SK-N-SH treated with all-trans-retinoic acid at 6 μM for 48 hours (cell line): ENCODE data around the gene VPS9D1.

ENCODE experiments used
- ATAC-seq: fragments of 200-7000 bp; cut with Tn5 transposase; 3 replicates; pipeline ENCODE4 v1.9.1; 2020; ENCODE audit warnings: mild to moderate bottlenecking, moderate library complexity
- ARNTL ChIP-seq: fragments of 450-650 bp; formaldehyde crosslinking; IDR thresholded peaks from 2 replicates; pipeline ENCODE4 v1.5.0; 2020; ENCODE audit warnings: low read depth, mild to moderate bottlenecking, moderate library complexity, borderline replicate concordance
- BACH2 ChIP-seq: fragments of 250-450 bp; sonication (Bioruptor Pico); IDR thresholded peaks from 2 replicates; pipeline ENCODE4 v1.9.0; 2021; ENCODE audit warnings: mild to moderate bottlenecking, borderline replicate concordance
- CREB5 ChIP-seq: fragments of 250-450 bp; sonication (Bioruptor Pico); IDR thresholded peaks from 2 replicates; pipeline ENCODE4 v1.5.1; 2020; ENCODE audit warnings: low read depth, mild to moderate bottlenecking, moderate library complexity
- CSDC2 ChIP-seq: fragments of 250-450 bp; sonication (Bioruptor Pico); IDR thresholded peaks from 2 replicates; pipeline ENCODE4 v1.5.0; 2020; ENCODE audit warnings: mild to moderate bottlenecking, moderate library complexity
- ESRRG ChIP-seq: fragments of 250-450 bp; sonication (Bioruptor Pico); IDR thresholded peaks from 2 replicates; pipeline ENCODE4 v1.6.1; 2021; ENCODE audit warnings: mild to moderate bottlenecking
- OSR1 ChIP-seq: fragments of 250-450 bp; sonication (Bioruptor Pico); IDR thresholded peaks from 2 replicates; pipeline ENCODE4 v1.8.0; 2022; ENCODE audit warnings: moderate library complexity, mild to moderate bottlenecking, inconsistent platforms
- POU6F1 ChIP-seq: fragments of 250-450 bp; sonication (Bioruptor Pico); IDR thresholded peaks from 2 replicates; pipeline ENCODE4 v1.8.0; 2021; ENCODE audit warnings: low read depth, mild to moderate bottlenecking, moderate library complexity, borderline replicate concordance
- PPARA ChIP-seq: fragments of 250-450 bp; sonication (Bioruptor Pico); IDR thresholded peaks from 2 replicates; pipeline ENCODE4 v1.5.0; 2020; ENCODE audit warnings: mild to moderate bottlenecking, borderline replicate concordance
- RARB ChIP-seq: fragments of 250-450 bp; sonication (Bioruptor Pico); IDR thresholded peaks from 2 replicates; pipeline ENCODE4 v1.8.0; 2021; ENCODE audit warnings: mild to moderate bottlenecking, moderate library complexity
- SNAI2 ChIP-seq: fragments of 250-450 bp; sonication (Bioruptor Pico); IDR thresholded peaks from 2 replicates; pipeline ENCODE4 v1.5.0; 2020; ENCODE audit warnings: mild to moderate bottlenecking, moderate library complexity
- TCF4 ChIP-seq: fragments of 250-450 bp; sonication (Bioruptor Pico); IDR thresholded peaks from 2 replicates; pipeline ENCODE4 v1.8.0; 2021; ENCODE audit warnings: mild to moderate bottlenecking, moderate library complexity, borderline replicate concordance
- TOX ChIP-seq: fragments of 250-450 bp; sonication (Bioruptor Pico); IDR thresholded peaks from 2 replicates; pipeline ENCODE4 v1.8.0; 2021; ENCODE audit warnings: mild to moderate bottlenecking, moderate library complexity, borderline replicate concordance
- ZC3H10 ChIP-seq: fragments of 250-450 bp; sonication (Bioruptor Pico); IDR thresholded peaks from 2 replicates; pipeline ENCODE4 v1.5.1; 2021; ENCODE audit warnings: mild to moderate bottlenecking, moderate library complexity
- ZFP3 ChIP-seq: fragments of 250-450 bp; sonication (Bioruptor Pico); IDR thresholded peaks from 2 replicates; pipeline ENCODE4 v1.5.0; 2020; ENCODE audit warnings: mild to moderate bottlenecking, moderate library complexity
- ZNF565 ChIP-seq: fragments of 450-650 bp; formaldehyde crosslinking; conservative IDR thresholded peaks from 2 replicates; pipeline ENCODE4 v1.5.0; 2020; ENCODE audit warnings: low read depth, mild to moderate bottlenecking, moderate library complexity
- ZNF70 ChIP-seq: fragments of 450-650 bp; formaldehyde crosslinking; IDR thresholded peaks from 2 replicates; pipeline ENCODE4 v1.5.0; 2020; ENCODE audit warnings: mild to moderate bottlenecking, moderate library complexity
- TF ChIP-seq, protein P1 (sequence below): fragments of 250-450 bp; sonication (Bioruptor Pico); IDR thresholded peaks from 2 replicates; pipeline ENCODE4 v1.8.0; 2020; ENCODE audit warnings: mild to moderate bottlenecking, moderate library complexity, borderline replicate concordance
- TF ChIP-seq, protein P2 (sequence below): fragments of 250-450 bp; sonication (Bioruptor Pico); IDR thresholded peaks from 2 replicates; pipeline ENCODE4 v1.5.0; 2020; ENCODE audit warnings: mild to moderate bottlenecking, moderate library complexity
- TF ChIP-seq, protein P3 (sequence below): fragments of 250-450 bp; sonication (Bioruptor Pico); IDR thresholded peaks from 2 replicates; pipeline ENCODE4 v1.5.1; 2021; ENCODE audit warnings: mild to moderate bottlenecking, moderate library complexity

Gene VPS9D1

GRCh38 chr16:89723279-89724250 lies 2.9 kb upstream of the VPS9D1 start:
- no peak for ATAC-seq
- TF ChIP-seq RARB (no peak), CSDC2 (CRISPR knock-in tag) (no peak), ZNF565 (CRISPR knock-in tag) (no peak), ZFP3 (CRISPR knock-in tag) (no peak), POU6F1 (CRISPR knock-in tag) (no peak), SNAI2 (CRISPR knock-in tag) (no peak), PPARA (CRISPR knock-in tag) (no peak), ZNF70 (CRISPR knock-in tag) (no peak), CREB5 (CRISPR knock-in tag) (no peak), TOX (CRISPR knock-in tag) (no peak), OSR1 (no peak)
- TF ChIP-seq, protein P1, sequence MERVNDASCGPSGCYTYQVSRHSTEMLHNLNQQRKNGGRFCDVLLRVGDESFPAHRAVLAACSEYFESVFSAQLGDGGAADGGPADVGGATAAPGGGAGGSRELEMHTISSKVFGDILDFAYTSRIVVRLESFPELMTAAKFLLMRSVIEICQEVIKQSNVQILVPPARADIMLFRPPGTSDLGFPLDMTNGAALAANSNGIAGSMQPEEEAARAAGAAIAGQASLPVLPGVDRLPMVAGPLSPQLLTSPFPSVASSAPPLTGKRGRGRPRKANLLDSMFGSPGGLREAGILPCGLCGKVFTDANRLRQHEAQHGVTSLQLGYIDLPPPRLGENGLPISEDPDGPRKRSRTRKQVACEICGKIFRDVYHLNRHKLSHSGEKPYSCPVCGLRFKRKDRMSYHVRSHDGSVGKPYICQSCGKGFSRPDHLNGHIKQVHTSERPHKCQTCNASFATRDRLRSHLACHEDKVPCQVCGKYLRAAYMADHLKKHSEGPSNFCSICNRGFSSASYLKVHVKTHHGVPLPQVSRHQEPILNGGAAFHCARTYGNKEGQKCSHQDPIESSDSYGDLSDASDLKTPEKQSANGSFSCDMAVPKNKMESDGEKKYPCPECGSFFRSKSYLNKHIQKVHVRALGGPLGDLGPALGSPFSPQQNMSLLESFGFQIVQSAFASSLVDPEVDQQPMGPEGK = no peak
- TF ChIP-seq, protein P2, sequence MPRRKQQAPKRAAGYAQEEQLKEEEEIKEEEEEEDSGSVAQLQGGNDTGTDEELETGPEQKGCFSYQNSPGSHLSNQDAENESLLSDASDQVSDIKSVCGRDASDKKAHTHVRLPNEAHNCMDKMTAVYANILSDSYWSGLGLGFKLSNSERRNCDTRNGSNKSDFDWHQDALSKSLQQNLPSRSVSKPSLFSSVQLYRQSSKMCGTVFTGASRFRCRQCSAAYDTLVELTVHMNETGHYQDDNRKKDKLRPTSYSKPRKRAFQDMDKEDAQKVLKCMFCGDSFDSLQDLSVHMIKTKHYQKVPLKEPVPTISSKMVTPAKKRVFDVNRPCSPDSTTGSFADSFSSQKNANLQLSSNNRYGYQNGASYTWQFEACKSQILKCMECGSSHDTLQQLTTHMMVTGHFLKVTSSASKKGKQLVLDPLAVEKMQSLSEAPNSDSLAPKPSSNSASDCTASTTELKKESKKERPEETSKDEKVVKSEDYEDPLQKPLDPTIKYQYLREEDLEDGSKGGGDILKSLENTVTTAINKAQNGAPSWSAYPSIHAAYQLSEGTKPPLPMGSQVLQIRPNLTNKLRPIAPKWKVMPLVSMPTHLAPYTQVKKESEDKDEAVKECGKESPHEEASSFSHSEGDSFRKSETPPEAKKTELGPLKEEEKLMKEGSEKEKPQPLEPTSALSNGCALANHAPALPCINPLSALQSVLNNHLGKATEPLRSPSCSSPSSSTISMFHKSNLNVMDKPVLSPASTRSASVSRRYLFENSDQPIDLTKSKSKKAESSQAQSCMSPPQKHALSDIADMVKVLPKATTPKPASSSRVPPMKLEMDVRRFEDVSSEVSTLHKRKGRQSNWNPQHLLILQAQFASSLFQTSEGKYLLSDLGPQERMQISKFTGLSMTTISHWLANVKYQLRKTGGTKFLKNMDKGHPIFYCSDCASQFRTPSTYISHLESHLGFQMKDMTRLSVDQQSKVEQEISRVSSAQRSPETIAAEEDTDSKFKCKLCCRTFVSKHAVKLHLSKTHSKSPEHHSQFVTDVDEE (CRISPR knock-in tag) = no peak
- TF ChIP-seq, protein P3, sequence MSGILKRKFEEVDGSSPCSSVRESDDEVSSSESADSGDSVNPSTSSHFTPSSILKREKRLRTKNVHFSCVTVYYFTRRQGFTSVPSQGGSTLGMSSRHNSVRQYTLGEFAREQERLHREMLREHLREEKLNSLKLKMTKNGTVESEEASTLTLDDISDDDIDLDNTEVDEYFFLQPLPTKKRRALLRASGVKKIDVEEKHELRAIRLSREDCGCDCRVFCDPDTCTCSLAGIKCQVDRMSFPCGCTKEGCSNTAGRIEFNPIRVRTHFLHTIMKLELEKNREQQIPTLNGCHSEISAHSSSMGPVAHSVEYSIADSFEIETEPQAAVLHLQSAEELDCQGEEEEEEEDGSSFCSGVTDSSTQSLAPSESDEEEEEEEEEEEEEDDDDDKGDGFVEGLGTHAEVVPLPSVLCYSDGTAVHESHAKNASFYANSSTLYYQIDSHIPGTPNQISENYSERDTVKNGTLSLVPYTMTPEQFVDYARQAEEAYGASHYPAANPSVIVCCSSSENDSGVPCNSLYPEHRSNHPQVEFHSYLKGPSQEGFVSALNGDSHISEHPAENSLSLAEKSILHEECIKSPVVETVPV (CRISPR knock-in tag) = no peak

DNA sequence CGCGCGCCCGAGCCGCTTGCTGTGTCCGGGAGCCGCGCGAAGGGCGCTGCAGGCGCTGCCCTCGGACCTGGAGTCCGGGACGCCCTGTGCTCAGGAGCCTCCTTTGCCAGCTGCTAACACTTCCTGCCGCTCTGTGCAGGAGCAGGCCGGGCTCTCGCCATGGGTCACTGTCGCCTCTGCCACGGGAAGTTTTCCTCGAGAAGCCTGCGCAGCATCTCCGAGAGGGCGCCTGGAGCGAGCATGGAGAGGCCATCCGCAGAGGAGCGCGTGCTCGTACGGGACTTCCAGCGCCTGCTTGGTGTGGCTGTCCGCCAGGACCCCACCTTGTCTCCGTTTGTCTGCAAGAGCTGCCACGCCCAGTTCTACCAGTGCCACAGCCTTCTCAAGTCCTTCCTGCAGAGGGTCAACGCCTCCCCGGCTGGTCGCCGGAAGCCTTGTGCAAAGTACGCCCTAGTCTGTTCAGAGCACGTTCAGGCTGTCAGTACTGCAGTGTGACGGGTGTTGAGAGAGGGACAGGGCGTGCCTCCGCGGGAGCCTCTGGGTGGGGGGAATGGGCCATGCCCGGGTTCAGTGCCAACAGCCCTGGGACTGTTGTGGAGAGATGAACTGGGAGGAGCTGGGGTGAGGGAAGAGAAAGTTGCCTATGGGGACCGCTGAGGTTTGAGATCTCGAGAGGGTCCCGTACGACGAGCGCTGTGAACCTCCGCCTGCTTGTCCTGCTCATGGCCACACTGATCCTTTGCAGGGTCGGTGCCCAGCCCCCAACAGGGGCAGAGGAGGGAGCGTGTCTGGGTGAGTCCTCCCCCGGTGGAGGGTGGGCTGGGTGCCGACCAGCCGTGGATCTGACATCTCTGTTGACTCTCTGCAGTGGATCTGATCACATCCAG lies 1.9 kb upstream of the VPS9D1 start:
- ATAC-seq = peak; percentile 1; the same call in 2 of the 3 replicates
- TF ChIP-seq CREB5 (CRISPR knock-in tag) = no peak
- no peak for TF ChIP-seq ARNTL (CRISPR knock-in tag)
- no peak for TF ChIP-seq POU6F1 (CRISPR knock-in tag)
- TF ChIP-seq BACH2 (CRISPR knock-in tag) = no peak
- TF ChIP-seq ESRRG (CRISPR knock-in tag) = no peak
- TF ChIP-seq, protein P1 = no peak
- TF ChIP-seq TCF4 = no peak
- TF ChIP-seq CSDC2 (CRISPR knock-in tag) = no peak
- no peak for TF ChIP-seq ZC3H10 (CRISPR knock-in tag)
- TF ChIP-seq TOX (CRISPR knock-in tag) = no peak
- no peak for TF ChIP-seq ZNF565 (CRISPR knock-in tag)
- TF ChIP-seq ZNF70 (CRISPR knock-in tag) = no peak
